DMS53 treated with DMSO at 0.1 percent for 48 hours (cell line): ENCODE results near the gene PICK1.
A peak's percentile ranks its signal among the peaks of the same experiment; 100 is the strongest.
"Not testable (repeated sequence)": the region's sequence is repeated elsewhere in the genome, so short reads cannot be mapped to it uniquely, and the experiment has no call there.

Experiments used
- DNase-seq: peaks from one replicate; lab custom pipeline; 2025; ENCODE audit not compliant: unreplicated experiment; lab: John Stamatoyannopoulos, UW

The PICK1 gene

GRCh38 chr22:38074181-38075104 is 17.2 kb downstream of the PICK1 start:
- no peak for DNase-seq

- DNase-seq, result no peak
These were observed 18.1 kb downstream of the PICK1 start for GRCh38 chr22:38075105-38075825.

GRCh38 chr22:38075961-38076360 is 18.8 kb downstream of the PICK1 start:
- DNase-seq, result no peak

GRCh38 chr22:38077096-38077495 is 19.9 kb downstream of the PICK1 start:
- no peak for DNase-seq

DNA sequence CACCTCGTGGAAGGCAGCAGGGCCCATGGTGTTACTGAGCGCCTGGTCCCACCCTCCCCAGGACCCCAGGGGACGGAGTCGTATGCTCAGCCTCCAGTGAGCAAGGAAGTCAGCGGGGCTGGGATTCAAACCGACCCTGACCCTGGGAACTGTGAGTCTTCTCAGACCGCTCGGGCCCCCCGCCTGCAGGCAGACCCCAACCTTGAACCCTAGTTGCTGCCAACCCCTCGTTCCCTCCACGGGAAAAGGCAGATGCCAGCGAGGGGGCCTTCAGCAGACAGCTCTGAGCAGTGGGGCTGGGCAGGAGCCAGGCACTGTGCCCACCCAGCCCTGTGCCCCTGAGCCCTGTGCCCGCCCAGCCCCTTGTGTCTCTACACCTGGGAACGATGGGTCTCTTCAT is 20.4 kb downstream of the PICK1 start:
- DNase-seq, result no peak

GRCh38 chr22:38078046-38078840 is 21.0 kb downstream of the PICK1 start:
- DNase-seq, result no peak

DNA sequence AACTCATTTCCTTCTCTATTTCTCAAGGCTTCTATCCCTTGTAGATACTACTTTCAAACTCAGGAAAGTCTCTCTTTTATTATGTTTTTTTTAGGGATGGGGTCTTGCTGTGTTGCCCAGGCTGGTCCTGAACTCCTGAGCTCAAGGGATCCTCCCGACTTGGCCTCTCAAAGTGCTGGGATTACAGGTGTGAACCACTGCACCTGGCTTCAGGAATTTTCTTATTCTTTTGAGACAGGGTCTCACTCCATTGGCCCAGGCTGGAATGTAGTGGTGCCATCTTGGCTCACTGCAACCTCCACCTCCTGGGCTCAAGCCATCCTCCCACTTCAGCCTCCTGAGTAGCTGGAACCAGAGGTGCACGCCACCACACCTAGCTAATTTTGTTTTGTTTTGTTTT is 22.0 kb downstream of the PICK1 start:
- not testable (repeated sequence) for DNase-seq

GRCh38 chr22:38079804-38080203 is 22.6 kb downstream of the PICK1 start:
- DNase-seq, result no peak

DNA sequence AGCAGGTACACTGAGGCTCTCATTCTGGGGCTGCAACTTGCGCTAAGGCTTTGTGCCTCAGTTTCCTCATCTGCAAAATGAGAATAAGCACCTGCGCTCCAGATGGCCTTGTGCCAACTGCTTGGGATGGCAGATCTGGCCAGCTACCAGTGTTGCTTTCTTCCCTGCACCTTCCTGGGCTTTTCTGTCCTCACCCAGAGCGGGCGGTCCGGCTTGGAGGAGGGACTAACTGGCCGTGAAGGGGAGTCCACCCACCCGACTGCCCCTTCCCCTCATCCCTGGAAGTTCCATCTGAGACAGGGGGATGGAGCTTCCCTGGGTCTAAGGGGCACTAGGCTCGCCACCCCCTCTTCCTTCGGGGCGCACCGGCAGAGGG is 23.3 kb downstream of the PICK1 start:
- DNase-seq, result no peak

- DNase-seq, result peak; percentile 0
These were observed 23.8 kb downstream of the PICK1 start for GRCh38 chr22:38080850-38081635.

GRCh38 chr22:38081636-38081940 is 24.4 kb downstream of the PICK1 start:
- no peak for DNase-seq

DNA sequence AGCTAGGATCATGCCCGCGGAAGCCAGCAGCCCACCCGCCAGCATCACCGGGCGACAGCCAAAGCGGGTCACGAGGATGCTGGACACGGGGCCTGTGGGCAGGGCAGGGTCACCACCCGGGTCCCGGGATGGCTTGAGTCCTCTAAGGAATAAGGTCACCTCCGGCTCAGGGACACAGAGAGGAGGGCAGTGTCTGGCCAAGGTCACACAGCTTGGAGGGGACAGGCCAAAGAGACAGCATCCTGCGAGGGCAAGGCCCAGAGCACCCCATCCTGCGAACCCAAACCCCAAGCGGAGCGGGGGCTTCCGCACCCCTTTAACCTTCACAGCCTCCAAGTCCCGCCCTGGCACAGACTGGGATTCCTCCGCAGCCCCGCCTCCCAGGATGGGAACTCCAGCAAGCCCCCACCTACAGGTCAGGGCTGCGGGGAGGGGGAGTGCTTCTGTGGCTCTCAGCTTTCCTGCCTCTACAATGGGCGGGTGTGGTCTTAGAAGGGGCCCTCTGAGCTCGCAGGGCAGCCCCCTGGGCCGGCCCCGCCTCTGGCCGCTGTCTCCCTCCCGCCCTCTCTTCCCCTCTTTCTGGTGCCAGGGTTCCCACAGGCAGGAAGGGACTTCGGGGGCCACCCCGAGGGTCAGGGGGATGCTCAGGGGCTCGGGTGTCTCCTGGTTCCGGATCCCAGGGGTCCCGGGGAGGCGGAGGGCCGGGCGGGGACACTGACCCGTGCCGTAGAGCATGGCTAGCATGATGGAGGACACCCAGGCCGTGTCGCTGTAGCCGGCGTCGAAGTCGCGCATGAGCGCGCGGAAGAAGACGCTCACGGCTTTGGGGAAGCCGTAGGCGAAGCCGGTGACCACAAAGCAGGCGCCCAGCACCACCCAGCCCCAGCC is 25.0 kb downstream of the PICK1 start:
- no peak for DNase-seq

- DNase-seq, result no peak
These were observed 25.9 kb downstream of the PICK1 start for GRCh38 chr22:38082986-38083710.

DNA sequence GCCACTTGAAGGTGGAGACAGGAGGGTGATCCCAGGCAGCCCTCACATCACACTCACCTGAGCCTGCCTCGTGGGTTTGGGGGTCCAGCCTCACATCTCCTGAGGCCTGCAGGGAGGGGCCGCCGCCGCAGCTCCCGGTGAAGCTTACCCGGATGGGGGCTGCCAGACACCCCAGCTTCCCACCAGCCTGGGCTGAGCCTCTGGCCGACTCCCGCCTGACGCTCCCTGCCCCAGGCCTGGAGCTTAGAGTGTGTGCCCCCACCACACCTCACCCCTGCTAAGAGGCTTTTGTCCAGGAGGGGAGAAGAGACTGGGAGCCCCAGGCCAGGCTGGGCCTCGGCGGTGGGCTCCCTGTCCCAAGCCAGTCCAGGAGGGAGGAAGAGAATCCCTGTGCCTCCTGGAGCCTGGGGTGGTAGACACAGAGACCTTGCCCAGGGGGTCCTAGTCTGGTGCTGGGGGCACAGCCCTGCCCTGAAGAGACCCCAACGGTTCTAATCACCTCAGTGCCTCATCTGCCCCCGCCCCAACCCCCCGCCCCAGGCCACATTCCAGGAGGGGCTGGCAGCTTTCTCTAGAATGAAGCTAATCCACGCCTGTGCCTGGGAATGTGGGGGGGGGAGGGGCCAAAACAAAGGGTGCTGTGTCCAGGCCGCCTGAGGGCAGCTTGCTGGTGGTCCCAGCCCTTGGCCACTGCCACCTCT is 26.9 kb downstream of the PICK1 start, which contains the start of gene SLC16A8:
TSS of gene SLC16A8 (minus strand) at position 254 of the 701 bp plus-strand sequence. CDS start 1,311 bp downstream, outside the sequence.
- DNase-seq, result no peak

- no peak for DNase-seq
These were observed 27.9 kb downstream of the PICK1 start for GRCh38 chr22:38085056-38085455.

DNA sequence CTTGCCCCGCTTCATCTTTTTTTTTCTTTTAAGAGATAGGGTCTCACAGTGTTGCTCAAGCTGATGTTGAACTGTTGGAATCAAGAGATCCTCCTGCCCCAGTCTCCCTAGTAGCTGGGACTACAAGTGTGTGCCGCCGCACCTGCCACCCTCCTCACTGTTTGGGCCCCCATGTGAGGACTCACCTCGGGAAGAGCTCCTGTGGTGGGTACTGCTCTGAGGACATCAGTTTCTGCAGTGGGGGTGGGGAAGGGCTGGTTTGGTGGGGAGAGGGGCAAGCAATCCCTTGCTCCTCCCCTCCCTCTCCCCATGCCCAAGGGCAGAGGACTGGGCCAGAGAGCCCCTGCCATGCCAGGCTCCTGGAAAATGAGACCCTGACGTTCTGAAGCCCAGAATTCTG is 28.3 kb downstream of the PICK1 start:
- no peak for DNase-seq

GRCh38 chr22:38086001-38086845 is 29.0 kb downstream of the PICK1 start:
- no peak for DNase-seq

- DNase-seq, result no peak
These were observed 29.7 kb downstream of the PICK1 start for GRCh38 chr22:38086942-38087341.
